K562 (cell line): ENCODE data around the gene SPAG4. TPM values are rescaled to one million over a fixed set of nuclear protein-coding genes. Genes with fewer than 3 reads are reported as not detected.

Experiments used
- ARID2 ChIP-seq: fragments of 450-650 bp; IDR thresholded peaks from 2 replicates; pipeline ENCODE4 v1.6.1; 2017; ENCODE audit warnings: antibody characterized with exemption, mild to moderate bottlenecking
- ATF1 ChIP-seq, 2 experiments: fragments of 450-650 bp in 1 of 2; IDR thresholded peaks; 2 replicates each; pipeline ENCODE4 v1.6.1; 2016; ENCODE audit warnings: missing compliant biosample characterization in 1 of 2, missing genetic modification characterization in 1 of 2
- EP400 ChIP-seq: fragments of 450-650 bp; IDR thresholded peaks from 2 replicates; pipeline ENCODE4 v1.6.1; 2017; ENCODE audit warnings: antibody characterized with exemption, mild to moderate bottlenecking, moderate library complexity
- ILK ChIP-seq: fragments of 450-650 bp; IDR thresholded peaks from 2 replicates; pipeline ENCODE4 v1.6.1; 2016; ENCODE audit warnings: missing genetic modification characterization, low read depth, mild to moderate bottlenecking, missing compliant biosample characterization, moderate library complexity, borderline replicate concordance
- MAZ ChIP-seq, 2 experiments: fragments of 450-650 bp in 1 of 2; sonication (generic) in 1 of 2; formaldehyde crosslinking; IDR thresholded peaks in 1 of 2; conservative IDR thresholded peaks in 1 of 2; 2 replicates each; pipeline versions ENCODE4 v1.4.0 to v1.5.0; 2020; ENCODE audit warnings: mild to moderate bottlenecking in 1 of 2, missing genetic modification reagents in 1 of 2
- MBD2 ChIP-seq: sonication (generic); IDR thresholded peaks from 2 replicates; pipeline ENCODE4 v1.6.1; 2016; ENCODE audit warnings: low read depth, borderline replicate concordance
- PHTF2 ChIP-seq: fragments of 250-450 bp; sonication (Bioruptor Pico); IDR thresholded peaks from 2 replicates; pipeline ENCODE4 v1.5.0; 2021; ENCODE audit warnings: mild to moderate bottlenecking
- SMARCB1 ChIP-seq: IDR thresholded peaks from 2 replicates; pipeline ENCODE4 v1.6.1; 2011; ENCODE audit warnings: improper control_type of control experiment, low read depth; ENCODE audit not compliant: insufficient read length
- TRIM28 ChIP-seq: fragments of 450-650 bp; IDR thresholded peaks from 2 replicates; pipeline ENCODE4 v1.6.1; 2017
- ZBTB1 ChIP-seq: sonication (generic); formaldehyde crosslinking; IDR thresholded peaks from 2 replicates; pipeline ENCODE4 v1.8.1; 2023; ENCODE audit warnings: missing genetic modification reagents, low read depth, mild to moderate bottlenecking, borderline replicate concordance
- ZFP1 ChIP-seq: fragments of 450-650 bp; formaldehyde crosslinking; IDR thresholded peaks from 2 replicates; pipeline ENCODE4 v1.4.0; 2020; ENCODE audit warnings: mild to moderate bottlenecking, mixed read lengths
- ZNF311 ChIP-seq: fragments of 250-450 bp; sonication (Bioruptor Pico); IDR thresholded peaks from 2 replicates; pipeline ENCODE4 v1.4.0; 2020; ENCODE audit warnings: mild to moderate bottlenecking, moderate library complexity
- polyA plus RNA-seq, 8 experiments: library from polyadenylated mRNA; depleted of rRNA in 4 of 8; stranded (reverse) in 5 of 8; unstranded in 3 of 8; fragments of >200 nt; fragmentation: Nextera tagmentation in 2 of 8; fragmentation: Illumina TruSeq in 1 of 8; extraction: Ambion mirVana in 2 of 8; extraction: Trizol in 1 of 8; gene quantifications; 2 replicates each; pipeline versions ENCODE4 v1.2.1 to v1.2.3, GENCODE V29; 2011 to 2014; ENCODE audit warnings: inconsistent platforms in 1 of 8, missing spikeins in 1 of 8
- total RNA-seq, 7 experiments: library from RNA; depleted of rRNA in 6 of 7; stranded (reverse); fragments of >200 nt in 6 of 7; fragmentation: Illumina TruSeq in 2 of 7; extraction: Trizol in 2 of 7; gene quantifications; 2 replicates each; pipeline versions ENCODE4 v1.2.1 to v1.2.3, GENCODE V29; 2011 to 2021; ENCODE audit warnings: low replicate concordance in 1 of 7
- TF ChIP-seq, protein P1 (sequence below): fragments of 200-600 bp; sonication (generic); IDR thresholded peaks from one replicate; pipeline ENCODE4 v1.6.1; 2012; ENCODE audit warnings: mild to moderate bottlenecking, low read depth, low read length, inconsistent platforms
- TF ChIP-seq, protein P2 (sequence below): fragments of 450-650 bp; formaldehyde crosslinking; IDR thresholded peaks from 2 replicates; pipeline ENCODE4 v1.4.0; 2020; ENCODE audit warnings: mild to moderate bottlenecking, moderate library complexity

SPAG4 gene
- total and polyA plus RNA-seq, 9 of the 15 experiments (the other 6 are each of a cell fraction or from before 2014, with no cell fraction given) = 1.6 to 11.4 (median 4.6) TPM

DNA sequence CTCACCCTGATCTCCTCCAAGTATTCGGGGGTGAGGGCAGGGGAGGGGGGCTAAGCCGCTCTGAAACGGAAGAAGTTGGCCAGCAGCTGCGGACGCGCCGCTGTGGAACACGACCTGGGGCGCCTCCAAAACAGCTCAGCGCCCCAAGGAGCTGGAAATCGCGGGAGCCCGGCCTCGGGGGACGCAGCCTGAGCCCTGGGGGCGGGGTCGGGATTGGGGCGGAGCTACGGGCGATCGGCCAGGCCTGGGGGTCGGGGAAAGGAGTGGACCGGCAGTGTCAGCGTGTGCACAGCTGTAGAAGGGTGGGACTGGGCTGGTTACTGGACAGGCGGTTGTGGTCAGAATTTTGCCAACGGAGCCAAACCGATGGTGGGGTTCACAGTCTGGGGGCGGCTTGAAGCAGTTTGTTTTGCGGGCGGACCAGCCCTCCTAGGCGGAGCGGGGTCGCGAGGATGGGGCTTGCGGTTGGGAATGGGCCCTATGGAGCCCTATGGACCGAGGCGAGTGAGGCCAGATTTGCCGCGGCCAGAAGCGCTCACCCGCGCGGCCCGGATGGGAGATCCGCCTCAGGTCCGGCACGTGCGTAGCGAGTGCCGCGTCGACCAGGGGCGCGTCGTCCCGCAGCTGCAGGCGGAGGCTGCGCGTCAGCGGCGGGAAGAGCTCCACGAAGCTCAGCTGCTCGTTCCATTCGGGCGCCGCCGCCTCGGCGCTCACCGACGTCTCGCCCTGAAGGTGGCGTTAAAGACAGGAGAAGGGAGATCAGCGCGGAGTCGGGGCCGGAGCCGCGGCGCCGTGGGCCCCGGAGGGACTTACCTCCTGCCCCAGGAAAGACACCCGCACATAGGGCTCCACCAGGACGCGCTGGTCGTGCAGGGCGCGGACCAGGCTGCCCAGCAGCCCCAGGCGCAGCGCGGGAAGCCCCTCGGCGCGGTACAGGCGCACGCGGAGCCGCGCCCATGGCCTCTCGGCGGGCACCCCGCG lies 14.3 kb upstream of the SPAG4 start (continued):
- TF ChIP-seq, protein P1, sequence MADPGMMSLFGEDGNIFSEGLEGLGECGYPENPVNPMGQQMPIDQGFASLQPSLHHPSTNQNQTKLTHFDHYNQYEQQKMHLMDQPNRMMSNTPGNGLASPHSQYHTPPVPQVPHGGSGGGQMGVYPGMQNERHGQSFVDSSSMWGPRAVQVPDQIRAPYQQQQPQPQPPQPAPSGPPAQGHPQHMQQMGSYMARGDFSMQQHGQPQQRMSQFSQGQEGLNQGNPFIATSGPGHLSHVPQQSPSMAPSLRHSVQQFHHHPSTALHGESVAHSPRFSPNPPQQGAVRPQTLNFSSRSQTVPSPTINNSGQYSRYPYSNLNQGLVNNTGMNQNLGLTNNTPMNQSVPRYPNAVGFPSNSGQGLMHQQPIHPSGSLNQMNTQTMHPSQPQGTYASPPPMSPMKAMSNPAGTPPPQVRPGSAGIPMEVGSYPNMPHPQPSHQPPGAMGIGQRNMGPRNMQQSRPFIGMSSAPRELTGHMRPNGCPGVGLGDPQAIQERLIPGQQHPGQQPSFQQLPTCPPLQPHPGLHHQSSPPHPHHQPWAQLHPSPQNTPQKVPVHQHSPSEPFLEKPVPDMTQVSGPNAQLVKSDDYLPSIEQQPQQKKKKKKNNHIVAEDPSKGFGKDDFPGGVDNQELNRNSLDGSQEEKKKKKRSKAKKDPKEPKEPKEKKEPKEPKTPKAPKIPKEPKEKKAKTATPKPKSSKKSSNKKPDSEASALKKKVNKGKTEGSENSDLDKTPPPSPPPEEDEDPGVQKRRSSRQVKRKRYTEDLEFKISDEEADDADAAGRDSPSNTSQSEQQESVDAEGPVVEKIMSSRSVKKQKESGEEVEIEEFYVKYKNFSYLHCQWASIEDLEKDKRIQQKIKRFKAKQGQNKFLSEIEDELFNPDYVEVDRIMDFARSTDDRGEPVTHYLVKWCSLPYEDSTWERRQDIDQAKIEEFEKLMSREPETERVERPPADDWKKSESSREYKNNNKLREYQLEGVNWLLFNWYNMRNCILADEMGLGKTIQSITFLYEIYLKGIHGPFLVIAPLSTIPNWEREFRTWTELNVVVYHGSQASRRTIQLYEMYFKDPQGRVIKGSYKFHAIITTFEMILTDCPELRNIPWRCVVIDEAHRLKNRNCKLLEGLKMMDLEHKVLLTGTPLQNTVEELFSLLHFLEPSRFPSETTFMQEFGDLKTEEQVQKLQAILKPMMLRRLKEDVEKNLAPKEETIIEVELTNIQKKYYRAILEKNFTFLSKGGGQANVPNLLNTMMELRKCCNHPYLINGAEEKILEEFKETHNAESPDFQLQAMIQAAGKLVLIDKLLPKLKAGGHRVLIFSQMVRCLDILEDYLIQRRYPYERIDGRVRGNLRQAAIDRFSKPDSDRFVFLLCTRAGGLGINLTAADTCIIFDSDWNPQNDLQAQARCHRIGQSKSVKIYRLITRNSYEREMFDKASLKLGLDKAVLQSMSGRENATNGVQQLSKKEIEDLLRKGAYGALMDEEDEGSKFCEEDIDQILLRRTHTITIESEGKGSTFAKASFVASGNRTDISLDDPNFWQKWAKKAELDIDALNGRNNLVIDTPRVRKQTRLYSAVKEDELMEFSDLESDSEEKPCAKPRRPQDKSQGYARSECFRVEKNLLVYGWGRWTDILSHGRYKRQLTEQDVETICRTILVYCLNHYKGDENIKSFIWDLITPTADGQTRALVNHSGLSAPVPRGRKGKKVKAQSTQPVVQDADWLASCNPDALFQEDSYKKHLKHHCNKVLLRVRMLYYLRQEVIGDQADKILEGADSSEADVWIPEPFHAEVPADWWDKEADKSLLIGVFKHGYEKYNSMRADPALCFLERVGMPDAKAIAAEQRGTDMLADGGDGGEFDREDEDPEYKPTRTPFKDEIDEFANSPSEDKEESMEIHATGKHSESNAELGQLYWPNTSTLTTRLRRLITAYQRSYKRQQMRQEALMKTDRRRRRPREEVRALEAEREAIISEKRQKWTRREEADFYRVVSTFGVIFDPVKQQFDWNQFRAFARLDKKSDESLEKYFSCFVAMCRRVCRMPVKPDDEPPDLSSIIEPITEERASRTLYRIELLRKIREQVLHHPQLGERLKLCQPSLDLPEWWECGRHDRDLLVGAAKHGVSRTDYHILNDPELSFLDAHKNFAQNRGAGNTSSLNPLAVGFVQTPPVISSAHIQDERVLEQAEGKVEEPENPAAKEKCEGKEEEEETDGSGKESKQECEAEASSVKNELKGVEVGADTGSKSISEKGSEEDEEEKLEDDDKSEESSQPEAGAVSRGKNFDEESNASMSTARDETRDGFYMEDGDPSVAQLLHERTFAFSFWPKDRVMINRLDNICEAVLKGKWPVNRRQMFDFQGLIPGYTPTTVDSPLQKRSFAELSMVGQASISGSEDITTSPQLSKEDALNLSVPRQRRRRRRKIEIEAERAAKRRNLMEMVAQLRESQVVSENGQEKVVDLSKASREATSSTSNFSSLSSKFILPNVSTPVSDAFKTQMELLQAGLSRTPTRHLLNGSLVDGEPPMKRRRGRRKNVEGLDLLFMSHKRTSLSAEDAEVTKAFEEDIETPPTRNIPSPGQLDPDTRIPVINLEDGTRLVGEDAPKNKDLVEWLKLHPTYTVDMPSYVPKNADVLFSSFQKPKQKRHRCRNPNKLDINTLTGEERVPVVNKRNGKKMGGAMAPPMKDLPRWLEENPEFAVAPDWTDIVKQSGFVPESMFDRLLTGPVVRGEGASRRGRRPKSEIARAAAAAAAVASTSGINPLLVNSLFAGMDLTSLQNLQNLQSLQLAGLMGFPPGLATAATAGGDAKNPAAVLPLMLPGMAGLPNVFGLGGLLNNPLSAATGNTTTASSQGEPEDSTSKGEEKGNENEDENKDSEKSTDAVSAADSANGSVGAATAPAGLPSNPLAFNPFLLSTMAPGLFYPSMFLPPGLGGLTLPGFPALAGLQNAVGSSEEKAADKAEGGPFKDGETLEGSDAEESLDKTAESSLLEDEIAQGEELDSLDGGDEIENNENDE = no peak
- TF ChIP-seq EP400 (peak; percentile 51; the same call in 1 of the 2 replicates), ZNF311 (CRISPR knock-in tag) (no peak), TRIM28 (no peak), PHTF2 (CRISPR knock-in tag) (no peak), ZFP1 (no peak), ATF1 (CRISPR knock-in tag; IDR thresholded peaks at IDR 0.05) (0 out of 2 replicates have a peak, but pooled peaks have one; percentile 31), ATF1 (tag; IDR thresholded peaks at IDR 0.05) (peak; percentile 85), SMARCB1 (no peak), ZBTB1 (CRISPR knock-in tag) (peak; percentile 86), ARID2 (no peak), MBD2 (no peak), MAZ (CRISPR knock-in tag; conservative IDR thresholded peaks at IDR 0.05 in 1 of 2, IDR thresholded peaks at IDR 0.05 in 1 of 2) (peak in 1 of 2 experiments; percentile 75; a peak in 2 of 4 replicates), ILK (no peak)
- TF ChIP-seq, protein P2, sequence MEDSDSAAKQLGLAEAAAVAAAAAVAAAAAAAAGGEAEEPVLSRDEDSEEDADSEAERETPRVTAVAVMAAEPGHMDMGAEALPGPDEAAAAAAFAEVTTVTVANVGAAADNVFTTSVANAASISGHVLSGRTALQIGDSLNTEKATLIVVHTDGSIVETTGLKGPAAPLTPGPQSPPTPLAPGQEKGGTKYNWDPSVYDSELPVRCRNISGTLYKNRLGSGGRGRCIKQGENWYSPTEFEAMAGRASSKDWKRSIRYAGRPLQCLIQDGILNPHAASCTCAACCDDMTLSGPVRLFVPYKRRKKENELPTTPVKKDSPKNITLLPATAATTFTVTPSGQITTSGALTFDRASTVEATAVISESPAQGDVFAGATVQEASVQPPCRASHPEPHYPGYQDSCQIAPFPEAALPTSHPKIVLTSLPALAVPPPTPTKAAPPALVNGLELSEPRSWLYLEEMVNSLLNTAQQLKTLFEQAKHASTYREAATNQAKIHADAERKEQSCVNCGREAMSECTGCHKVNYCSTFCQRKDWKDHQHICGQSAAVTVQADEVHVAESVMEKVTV (CRISPR knock-in tag) = peak; percentile 36; the same call in 1 of the 2 replicates
